GM19452 (cell line): Measurements from ENCODE around the gene ZNF24.

Source experiments
- ATAC-seq: cut with Tn5 transposase; IDR thresholded peaks from one replicate; pipeline ENCODE4 v1.9.1; 2021; ENCODE audit not compliant: unreplicated experiment

ZNF24 gene

DNA sequence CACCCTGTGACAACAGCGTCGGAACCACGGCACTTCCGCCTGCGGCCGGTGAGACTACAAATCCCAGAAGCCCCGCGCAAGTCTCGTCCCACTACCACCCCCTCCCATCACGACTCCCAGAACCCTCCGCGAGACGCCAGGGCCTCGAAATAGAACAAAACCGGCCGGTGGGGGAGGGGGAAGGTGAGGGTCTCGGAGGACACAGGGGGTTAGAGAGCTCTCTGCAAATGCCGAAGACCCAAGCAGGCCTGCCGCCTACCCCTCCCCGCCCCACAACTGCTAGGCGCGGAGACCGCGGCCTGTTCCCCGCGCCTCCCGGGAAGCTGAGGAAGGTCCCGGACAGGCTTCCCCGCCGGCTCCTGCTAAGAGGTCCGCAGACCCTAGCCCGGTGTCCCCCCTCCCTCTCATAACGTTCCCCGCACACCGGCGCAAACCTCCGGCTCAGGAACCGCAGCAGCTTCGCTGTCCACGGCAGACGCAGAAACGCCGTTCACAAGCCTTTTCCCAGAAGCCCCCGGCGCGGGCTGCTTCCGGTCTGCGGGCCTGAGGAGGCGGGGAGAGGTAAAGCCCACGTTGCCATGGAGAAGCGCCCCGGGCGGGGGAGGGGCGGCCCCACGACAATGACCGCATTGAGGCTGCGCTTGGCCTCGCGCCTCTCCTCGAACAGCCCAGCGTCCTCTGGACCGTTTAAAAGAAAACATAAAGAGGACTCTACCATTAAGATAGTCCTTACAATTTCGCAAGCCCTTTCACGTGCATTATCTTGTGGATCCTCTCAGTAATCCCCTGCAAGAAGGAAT lies at the start of gene ZNF24:
Gene ZNF24 (minus strand): TSS at position 485 of the 800 bp plus-strand sequence. CDS start 3,770 bp downstream, outside the sequence.
- ATAC-seq = peak; percentile 92

DNA sequence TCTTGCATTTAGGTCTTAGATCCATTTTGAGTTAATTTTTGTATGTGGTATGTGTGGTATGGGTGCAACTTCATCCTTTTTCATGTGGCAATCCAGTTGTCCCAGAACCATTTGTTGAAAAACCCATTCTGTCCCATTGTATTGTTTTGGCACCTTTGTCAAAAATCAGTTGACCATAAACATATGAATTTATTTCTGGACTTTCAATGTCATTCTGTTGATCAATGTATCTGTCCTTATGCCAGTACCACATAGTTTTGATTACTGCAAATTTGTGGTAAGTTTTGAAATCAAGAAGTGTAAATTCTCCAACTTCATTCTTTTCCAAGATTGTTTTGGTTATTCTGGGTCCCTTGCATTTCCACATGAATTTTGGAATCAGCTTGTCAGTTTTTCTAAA lies 49.5 kb upstream of the ZNF24 start:
- no peak for ATAC-seq

DNA sequence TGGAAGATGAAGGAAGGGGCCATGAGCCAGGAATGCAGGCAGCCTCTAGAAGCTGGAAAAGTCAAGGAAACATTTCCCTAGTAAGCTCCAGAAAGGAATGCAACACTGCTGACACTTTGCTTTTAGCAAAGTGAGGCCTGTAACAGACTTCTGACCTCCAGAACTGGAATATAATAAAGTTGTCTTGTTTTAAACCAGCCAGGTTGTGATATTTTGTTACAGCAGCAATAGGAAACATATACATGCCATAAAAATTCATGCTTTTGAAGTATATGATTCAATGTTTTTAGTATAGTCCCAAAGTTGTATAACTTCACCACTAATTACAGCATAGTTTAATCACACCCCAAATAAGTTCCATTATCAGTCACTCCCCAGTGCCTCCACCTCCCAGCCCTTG lies 48.2 kb upstream of the ZNF24 start:
- no peak for ATAC-seq

DNA sequence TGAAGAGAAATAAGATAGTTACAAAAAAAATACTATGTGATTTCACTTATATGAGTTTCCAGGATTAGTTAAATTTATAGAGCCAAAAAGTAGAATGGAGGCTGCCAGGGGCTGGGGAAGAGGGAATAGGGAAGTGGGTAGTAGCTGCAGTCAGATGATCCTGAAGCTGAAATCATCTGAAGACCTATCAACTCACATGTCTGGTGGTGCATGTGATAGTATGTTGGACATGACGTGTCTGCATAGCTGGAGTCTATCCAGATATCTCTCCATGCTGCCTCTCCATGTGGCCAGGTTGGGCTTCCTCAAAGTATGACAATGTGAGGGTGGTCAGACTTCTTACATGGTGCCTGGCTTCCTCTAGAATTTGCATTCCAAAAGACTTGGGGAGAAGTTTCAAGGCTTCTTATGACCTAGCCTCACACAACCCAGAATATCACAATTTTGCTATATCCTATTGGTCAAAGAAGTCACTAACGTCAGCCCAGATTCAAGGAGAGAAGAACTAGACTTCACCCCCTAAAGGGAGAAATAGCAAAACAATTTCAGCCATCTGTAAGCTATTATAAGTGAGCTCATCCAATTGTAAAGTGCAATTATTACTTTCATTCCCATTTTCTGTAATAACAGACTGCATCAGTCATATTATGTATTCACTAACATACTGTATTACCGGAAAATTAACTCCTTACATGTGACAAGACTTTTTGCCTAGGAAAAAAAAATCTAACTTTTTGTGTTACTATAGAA lies 46.9 kb upstream of the ZNF24 start:
- ATAC-seq = no peak

DNA sequence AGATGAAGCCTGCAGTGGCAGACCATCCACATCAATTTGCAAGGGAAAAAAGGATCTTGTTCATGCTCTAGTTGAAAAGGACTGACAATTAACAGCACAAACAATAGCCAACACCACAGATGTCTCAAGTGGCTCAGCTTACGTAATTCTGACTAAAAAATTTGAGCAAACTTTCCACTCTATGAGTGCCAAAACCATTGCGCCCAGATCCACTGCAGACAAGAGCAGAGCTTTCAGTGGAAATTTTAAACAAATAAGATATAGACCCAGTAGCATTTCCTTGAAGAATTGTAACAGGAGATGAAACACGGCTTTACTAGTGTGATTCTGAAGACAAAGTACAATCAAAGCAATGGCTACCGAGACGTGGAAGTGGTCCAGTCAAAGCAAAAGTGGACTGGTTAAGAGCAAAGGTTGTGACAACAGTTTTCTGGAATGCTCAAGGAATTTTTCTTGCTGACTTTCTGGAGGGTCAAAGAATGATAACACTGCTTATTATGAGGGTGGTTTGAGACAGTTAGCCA lies 44.9 kb upstream of the ZNF24 start:
- ATAC-seq = no peak

DNA sequence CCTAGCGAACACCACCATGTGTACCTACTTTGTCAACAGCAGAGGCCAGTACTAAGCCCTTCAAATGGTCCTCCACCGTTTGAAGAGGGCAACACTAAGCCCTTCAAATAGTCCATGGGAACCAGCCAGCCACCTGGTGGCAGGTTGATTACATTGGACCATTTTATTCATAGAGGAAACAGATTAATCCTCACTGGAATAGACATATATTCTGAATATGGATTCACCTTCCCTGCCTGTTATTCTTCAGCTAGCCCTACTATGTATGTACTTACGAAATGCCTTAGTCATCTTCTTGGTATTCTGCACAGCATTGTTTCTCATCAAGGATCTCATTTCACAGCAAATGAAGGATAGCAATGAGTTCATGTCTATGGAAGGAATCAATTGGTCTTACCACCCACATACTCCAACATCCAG lies 42.9 kb upstream of the ZNF24 start:
- peak; percentile 8 for ATAC-seq

DNA sequence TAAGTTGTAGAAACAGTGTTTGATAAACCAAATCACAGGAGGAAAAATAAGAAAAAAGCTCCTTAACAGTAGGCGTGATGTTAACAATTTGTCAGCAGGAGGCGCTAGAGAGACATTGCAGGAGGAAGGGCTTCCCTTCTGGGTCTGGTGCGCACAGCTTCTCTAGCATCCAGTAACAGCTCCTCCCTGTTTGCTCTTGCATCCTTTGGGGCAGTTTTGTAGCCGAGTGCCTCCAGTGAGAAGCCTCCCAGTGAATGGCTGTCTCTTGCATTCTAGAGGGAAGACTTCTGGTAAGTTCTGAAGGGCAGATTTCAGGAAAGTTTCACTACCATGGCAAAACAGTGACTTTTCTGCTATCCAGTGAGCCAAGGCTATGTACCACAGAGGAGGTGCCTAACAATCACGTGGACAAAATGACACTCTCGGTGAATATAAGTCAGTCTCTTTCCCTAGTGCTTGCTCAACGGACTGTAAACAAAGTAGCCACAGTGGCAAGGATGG lies 42.4 kb upstream of the ZNF24 start:
- peak; percentile 73 for ATAC-seq

DNA sequence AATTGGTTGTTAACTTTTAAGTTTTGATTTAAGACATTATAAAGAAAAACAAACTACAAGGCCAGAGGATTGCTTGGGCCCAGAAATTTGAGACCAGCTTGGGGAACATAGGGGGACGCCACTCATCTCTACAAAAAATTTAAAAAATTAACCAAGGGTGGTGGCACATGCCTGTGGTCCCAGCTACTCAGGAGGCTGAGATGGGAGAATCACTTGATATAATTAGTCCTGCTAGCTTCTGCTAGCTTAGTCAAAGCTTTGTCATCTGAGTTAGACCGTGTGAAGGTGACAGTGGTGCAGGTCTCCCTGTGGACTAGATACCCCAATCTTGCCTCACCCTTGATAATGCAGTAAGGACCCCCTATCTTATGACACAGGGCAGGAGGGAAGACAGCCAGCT lies 38.9 kb upstream of the ZNF24 start:
- ATAC-seq = no peak

DNA sequence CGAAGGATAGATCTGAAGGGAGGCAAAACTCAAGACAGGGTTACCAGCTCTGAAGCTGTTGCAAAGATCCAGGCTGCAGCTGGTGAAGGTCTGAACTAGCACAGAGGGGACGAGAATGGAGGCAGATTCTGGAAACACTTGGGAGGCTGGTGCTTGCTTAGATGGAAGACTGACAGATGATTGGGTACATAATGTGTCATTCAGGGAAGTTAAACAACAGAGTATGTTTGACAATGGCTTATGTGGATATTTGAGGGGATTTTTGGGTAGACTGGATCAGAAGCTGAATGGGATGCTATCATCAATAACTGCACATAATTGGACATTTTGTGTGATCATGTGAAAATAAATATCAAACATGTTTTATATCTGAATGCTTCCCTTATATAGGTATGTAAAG lies 35.2 kb upstream of the ZNF24 start:
- no peak for ATAC-seq

DNA sequence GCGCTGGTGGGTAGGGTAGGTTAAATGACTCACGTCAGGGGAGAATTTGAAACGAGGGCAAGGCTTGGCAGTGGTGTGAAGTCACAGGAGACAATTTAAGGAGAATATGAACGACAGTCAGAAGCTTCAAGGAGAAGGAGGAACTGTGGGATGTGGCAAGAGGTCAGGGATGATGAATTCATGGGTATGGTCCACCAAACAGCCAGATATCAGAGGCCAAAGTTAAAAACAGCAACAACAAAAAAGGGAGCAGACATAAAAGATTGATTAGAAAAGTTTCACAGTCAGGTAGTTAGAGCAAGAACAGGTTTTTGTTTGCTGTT lies 34.3 kb upstream of the ZNF24 start:
- no peak for ATAC-seq

DNA sequence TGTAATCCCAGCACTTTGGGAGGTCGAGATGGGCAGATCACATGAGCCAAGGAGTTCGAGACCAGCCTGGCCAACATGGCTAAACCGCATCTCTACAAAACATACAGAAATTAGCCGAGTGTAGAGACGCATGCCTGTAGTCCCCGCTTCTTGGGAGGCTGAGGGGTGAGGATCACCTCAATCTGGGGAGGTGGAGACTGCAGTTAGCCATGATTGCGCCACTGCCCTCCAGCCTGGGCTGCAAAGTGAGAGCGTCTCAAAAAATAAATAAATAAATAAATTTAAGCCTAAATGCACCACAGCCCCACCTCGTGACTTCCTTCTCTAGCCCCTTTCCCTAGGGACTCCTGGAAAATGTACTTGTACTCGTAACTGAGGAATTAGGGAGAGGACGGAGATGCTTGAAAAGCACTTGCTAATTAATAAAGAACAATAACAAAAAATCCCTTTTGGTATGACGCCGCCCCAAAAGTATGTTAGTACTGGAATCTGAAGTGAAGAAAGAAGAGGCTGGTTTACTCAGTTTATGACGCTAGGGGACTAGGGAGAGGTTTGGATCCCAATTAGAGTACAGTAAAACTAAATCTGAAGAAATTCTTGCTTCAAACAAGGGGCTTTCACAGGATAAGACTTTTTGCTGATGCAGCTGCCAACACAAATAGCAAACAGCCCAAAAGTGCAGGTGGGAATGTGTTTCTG lies 33.8 kb upstream of the ZNF24 start:
- ATAC-seq = no peak

DNA sequence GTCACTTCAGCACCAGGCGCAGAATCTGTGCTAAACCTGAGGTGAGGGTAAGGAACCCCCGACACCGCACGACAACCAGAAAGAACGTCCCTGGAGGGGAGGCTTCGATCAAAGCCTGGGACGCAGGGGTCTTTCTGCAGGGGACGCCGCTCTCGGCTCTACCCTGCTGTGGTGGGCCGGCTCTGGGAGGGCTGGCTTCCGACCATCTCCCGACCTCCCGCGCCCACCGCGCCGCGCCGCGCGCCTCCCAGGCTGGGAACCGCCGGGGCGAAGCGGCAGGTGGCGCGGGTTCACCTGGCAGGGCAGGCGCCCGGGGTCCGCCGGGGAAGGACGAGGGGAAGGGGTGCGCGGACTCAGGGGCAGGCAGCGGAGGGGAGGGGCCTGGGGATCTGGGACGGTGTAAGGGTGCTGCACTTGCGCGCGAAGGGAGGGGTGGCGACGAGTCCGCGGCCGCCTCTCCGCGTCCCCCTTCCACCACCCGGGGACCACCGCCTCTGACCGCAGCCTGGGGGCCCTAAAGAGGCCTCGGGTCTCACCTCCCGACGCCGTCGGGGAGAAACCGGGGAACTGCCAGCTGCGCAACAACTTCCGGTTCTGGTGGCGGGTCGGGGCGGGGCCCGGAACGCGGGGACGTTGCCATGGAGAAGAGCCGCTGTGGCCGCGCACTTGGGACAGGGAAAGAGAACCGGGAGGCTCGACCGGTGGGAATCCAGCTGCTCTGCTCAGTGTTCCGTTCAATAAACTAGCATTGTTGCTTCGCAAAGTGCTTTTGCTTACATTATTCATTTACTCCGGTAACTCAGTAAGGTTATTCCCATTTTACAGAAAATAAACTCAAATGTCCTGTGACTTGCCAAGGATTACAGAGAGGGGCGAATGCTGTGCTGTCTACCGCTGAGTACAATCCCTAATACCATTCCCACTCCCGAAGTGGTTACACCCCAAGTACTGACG lies 32.8 kb upstream of the ZNF24 start, which contains the start of gene ZNF396:
Gene ZNF396 (minus strand): TSS at position 596 of the 954 bp plus-strand sequence. CDS start 3,045 bp downstream, outside the sequence.
- peak; percentile 84 for ATAC-seq

DNA sequence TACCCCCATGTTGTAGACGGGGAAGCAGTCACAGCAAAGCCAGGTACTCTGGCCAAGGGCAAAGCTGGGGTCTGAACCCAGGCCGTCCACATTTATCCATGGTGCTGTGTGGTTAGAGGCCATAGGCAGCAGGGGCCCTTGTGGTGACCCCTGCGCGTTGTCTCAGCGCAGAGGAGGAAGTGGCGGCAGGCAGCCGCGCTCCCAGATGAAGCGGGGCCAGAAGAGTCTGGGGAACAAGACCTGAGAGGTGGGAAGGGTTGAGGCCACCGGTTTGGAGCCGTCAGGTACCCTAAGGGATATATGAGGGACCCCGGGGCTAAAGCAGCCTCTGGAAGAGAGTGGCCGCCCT lies 32.1 kb upstream of the ZNF24 start:
- ATAC-seq = peak; percentile 66

DNA sequence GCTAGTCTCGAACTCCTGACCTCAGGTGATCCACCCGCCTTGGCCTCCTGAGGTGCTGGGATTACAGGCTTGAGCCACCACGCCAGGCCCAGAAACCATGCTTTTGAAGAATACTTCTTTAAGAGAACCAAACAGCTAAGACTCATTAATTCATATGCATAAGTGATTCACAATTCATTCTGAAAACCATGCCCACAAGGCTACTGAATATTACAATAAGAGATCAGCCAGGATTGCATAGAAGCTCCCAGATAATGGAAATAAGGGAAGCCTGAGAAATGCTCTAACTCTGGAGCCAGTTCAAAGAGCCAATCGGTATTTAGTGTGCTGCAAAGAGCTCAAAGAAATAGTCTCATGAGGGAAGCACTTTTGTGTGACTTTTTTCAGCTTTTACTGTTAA lies 30.5 kb upstream of the ZNF24 start:
- ATAC-seq = no peak

DNA sequence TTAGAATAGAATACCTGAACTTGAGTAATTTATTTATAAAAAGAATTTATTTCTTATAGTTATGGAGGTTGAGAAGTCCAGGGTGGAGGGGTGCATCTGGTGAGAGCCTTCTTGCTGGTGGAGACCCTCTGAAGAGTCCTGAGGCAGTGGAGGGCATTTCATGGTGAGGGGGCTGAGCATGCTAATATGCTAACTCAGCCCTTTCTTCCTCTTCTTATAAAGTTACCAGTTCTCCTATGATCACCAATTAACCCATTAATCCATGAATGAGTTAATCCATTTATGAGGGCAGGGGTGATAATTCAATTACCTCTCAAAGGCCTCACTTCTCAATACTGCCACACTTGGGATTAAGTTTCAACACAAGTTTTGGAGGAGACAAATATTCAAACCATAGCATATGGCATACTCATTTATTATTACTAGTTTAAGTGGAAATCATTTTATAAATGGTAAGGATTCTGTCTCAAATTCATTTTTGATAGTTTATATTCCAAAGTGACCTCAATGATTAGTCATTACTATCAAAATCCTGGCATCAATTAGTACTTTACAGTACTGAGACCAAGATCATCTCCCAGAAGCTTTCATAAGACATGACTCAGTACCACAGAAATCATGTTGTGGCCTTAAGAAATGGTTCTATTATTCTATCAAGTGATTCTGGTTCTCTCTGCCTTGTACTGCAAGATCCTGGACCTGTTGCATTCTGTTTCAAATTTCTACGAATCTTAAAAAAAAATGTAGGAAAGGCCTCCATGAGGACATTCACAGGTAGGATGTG lies 27.4 kb upstream of the ZNF24 start:
- ATAC-seq = no peak

DNA sequence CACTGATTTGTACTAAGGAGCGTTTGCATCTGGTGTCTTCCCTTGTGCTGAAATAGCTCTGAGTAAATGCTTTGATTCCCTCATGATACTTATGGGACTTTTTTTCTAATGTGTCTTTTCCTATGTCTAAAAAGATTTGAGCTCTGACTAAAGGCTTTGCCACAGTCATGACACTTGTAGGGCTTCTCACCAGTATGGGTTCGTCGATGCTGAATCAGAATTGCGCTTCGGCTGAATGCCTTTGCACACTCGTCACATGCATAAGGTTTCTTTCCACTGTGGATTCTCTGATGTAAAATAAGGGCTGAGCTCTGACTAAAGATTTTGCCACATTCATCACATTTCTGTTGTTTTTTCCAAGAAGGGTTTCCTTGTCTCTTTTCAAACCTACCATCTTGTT lies 24.9 kb upstream of the ZNF24 start:
- ATAC-seq = no peak

DNA sequence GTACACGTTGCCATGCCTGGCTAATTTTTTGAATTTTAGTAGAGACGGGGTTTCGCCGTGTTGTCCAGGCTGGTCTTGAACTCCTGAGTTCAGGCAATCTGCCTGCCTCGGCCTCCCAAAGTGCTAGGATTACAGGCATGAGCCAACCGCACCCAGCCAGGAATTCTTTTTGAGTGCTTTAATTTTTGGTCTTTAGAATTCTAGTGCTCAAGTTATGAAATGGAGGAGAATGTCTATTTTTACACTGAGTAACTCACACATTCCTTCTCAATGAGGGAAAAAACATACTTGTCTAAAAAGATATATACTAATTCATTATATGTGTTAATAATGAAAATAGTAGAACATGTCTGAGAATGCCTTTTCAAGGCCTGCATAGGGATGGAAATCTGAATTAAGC lies 24.4 kb upstream of the ZNF24 start:
- ATAC-seq = no peak

DNA sequence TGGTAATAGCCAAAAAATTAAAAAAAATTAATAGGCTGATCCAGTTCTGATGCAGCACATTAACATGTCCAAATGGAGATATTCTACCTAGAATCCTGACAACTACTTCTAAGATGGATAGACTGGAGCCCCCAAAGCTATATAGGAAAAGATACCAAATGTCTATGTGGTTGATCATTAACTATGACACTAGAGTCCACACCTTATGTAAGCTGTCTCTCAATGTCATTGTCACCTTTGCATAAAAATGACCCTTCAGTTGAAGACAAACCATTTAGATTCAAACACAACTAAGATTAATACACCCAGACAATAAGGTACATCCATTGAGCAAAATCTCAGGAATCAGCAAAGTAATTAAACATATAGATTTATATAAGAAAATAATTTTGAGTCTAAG lies 18.3 kb upstream of the ZNF24 start:
- no peak for ATAC-seq

DNA sequence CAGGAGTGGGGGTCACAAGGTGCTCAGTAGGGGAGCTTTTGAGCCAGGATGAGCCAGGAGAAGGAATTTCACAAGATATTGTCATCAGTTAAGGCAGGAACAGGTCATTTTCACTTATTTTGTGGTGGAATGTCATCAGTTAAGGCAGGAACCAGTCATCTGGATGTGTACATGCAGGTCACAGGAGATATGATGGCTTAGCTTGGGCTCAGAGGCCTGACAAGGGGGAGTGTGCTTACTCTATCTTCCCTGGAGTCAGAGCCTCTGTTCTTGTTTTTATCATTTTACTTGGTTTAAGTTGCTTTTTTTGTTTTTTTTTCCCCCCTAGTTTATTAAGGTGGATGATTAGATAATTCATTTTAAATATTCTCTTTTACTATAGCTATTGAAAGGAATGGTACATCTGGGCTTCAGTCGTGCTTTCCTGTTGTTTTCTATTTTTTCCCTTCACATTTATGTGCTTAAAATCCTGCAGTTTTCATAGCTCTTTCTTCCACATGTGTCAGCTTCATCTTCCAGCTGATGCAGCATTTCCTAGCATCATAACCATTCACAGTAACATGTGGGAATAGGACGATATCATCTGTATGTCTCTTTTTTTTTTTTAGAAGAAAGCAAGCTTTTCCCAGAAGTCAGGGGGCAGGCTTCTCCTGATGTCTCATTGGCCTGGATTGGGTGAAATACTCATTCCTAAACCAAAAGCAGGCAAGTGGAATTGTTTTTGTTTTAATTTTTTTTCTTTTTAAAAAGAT lies 17.5 kb upstream of the ZNF24 start:
- no peak for ATAC-seq
